ENCODE measurements around the gene FGD5.

GRCh38 chr3:14823910-14824629 lies 5.3 kb downstream of the FGD5 start:
- TF ChIP-seq ZBTB5 (IDR thresholded peaks at IDR 0.05) (no peak), ZNF584 (CRISPR knock-in tag; IDR thresholded peaks at IDR 0.05; ENCODE audit: low read depth) (no peak), SMAD1 (IDR thresholded peaks at IDR 0.05; ENCODE audit: low read depth, low read length, partially characterized antibody) (no peak), EZH2 (IDR thresholded peaks at IDR 0.05; ENCODE audit: borderline replicate concordance, low read depth, low read length) (no peak), ZNF133 (CRISPR knock-in tag; IDR thresholded peaks at IDR 0.05) (no peak), KAT7 (CRISPR knock-in tag; IDR thresholded peaks at IDR 0.05; ENCODE audit: borderline replicate concordance) (no peak), CTCF (IDR thresholded peaks at IDR 0.05 in 2 of 3, conservative IDR thresholded peaks at IDR 0.05 in 1 of 3; ENCODE audit: insufficient read depth in 2 of 3, low read depth in 1 of 3, low read length in 3 of 3) (no peak)

All from K562 (cell line).